Left colon (tissue), 2 donors: ENCODE results near the gene TBR1. TPM values are rescaled to one million over a fixed set of nuclear protein-coding genes. Genes with fewer than 3 reads are reported as not detected.
A peak's percentile ranks its signal among the peaks of the same experiment; 100 is the strongest.

Experiments
- ATAC-seq: fragments of 200-7000 bp; cut with Tn5 transposase; one replicate; pipeline ENCODE4 v1.9.1; 2020; ENCODE audit warnings: mild to moderate bottlenecking, moderate library complexity
- DNase-seq, 2 donors: peaks; one replicate each; pipeline ENCODE4 v3.0.0-alpha.2; 2020
- intact Hi-C, 2 donors: fragments of 100-400 bp; cut with DNase I in 1 of 2; cut with micrococcal nuclease in 1 of 2; formaldehyde crosslinking; loops; one replicate each; pipeline versions ENCODE4 v1.11.2 to v1.14.0; 2022; cut with DNase I, micrococcal nuclease
- long read RNA-seq: library from polyadenylated mRNA; unstranded; transcript quantifications from one replicate; pipeline ENCODE4 v2.0.0, GENCODE V29; 2021
- total RNA-seq, 2 donors: library from RNA; stranded (reverse); fragmentation: NEBNext Ultra II Directional; extraction: Animal tissue kit (Norgen Biotek cat#: 25700); gene quantifications; one replicate each; pipeline ENCODE4 v1.2.1, GENCODE V29; 2021
- donor health status: DM: no; HTN: no; CAD: no.
- donor health status: DM: yes; HTN: yes; CAD: no.

The TBR1 gene
- total RNA-seq = not detected
- long read RNA-seq = 0 reads

DNA sequence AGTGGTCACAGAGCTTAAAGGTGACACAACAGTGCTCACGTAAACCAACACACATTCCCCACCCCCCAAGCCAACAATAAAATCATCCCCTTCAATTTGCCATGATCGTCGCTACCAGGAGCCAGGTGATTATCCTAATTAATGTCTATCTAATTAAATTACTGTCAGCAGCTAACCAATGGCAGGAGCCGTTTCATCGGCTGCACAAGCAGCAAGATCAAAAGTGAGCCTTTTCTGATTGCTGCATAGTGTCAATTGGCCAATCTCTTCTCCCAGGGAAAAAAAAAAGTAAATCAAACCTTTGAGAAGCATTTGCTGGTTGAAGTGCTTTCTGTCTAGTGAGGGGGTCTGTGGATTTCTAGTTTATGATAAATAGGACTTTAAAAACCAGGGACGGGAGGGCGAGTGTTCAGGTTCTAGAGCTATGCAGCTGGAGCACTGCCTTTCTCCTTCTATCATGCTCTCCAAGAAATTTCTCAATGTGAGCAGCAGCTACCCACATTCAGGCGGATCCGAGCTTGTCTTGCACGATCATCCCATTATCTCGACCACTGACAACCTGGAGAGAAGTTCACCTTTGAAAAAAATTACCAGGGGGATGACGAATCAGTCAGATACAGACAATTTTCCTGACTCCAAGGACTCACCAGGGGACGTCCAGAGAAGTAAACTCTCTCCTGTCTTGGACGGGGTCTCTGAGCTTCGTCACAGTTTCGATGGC is at the start of gene TBR1:
TSS of gene TBR1 (plus strand) at position 311 of the 721 bp plus-strand sequence. CDS start at position 425, 114 bp downstream.
- intact Hi-C loops = no loop called here
- ATAC-seq = no peak
- DNase-seq = no peak

- DNase-seq (no peak), ATAC-seq (no peak)
- intact Hi-C loops = no loop called here
Measured at GRCh38 chr2:161367675-161368074, 48.4 kb upstream of the TBR1 start.

GRCh38 chr2:161369311-161369710 is 46.8 kb upstream of the TBR1 start:
- ATAC-seq (no peak), DNase-seq (no peak)
- intact Hi-C loops = no loop called here

DNA sequence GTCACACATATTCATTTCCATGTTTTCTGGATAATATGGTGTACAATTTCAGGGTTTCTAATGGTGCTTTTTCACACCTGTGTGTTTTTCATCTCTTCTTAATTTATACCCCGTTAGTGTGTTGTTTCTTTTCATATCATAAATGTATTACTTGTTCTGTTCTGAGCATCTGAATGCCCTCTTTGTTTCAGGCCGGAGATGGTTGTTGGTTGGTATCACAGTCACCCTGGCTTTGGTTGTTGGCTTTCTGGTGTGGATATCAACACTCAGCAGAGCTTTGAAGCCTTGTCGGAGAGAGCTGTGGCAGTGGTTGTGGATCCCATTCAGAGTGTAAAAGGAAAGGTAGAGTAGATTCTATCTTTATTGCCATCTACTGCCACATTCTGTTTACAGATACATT is 45.1 kb upstream of the TBR1 start:
- DNase-seq = no peak
- no peak for ATAC-seq

GRCh38 chr2:161371869-161372268 is 44.2 kb upstream of the TBR1 start:
- ATAC-seq (no peak), DNase-seq (no peak)
- intact Hi-C loops = no loop called here

More for the DNA sequence above, 45.1 kb upstream of the TBR1 start:
- intact Hi-C loops = no loop called here

DNA sequence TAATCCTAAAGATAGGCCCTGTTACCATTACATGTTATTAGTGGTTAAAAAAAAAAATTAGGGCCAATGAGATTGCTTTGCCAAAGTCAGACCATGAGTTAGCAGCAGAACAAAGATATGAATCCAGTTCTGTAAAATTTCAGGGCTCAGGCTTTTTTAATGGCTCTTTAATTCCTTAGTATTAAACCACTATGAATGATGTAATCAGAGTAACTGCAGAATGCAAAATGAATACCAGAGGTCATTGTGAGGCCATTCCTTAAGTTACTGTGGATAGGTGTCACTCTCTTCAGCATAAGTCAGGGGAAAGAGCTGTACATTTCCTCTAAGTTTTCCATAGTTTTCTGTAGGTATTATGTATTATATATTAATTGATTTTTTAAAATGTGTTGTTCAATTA is 42.2 kb upstream of the TBR1 start:
- intact Hi-C loops = no loop called here
- DNase-seq = no peak
- ATAC-seq = no peak

GRCh38 chr2:161374446-161374845 is 41.7 kb upstream of the TBR1 start:
- ATAC-seq = no peak
- no peak for DNase-seq
- intact Hi-C loops = no loop called here

- intact Hi-C loops = no loop called here
- no peak for ATAC-seq
Measured at GRCh38 chr2:161379740-161380139, 36.4 kb upstream of the TBR1 start.

GRCh38 chr2:161381546-161381945 is 34.6 kb upstream of the TBR1 start:
- intact Hi-C loops = no loop called here
- ATAC-seq (no peak), DNase-seq (no peak)

More at GRCh38 chr2:161379740-161380139, 36.4 kb upstream of the TBR1 start:
- DNase-seq = no peak

DNA sequence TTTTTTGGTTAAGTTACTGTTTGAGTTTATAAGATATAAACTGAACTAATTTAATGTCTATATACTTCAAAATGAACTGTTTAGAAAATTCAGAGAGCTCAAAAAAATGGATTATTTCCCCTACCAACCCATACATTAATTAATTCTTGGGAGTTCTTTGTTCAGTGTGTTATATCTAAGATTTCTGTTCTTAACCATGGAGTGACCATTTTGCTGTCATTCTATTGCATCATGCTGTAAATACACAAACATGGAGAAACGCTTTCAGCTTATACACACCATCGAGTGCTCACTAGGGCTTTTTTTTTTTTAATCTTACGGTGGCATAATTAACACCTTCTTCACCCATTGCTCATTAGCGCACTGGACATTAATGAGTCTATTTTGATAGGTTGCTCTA is 33.4 kb upstream of the TBR1 start:
- DNase-seq (no peak), ATAC-seq (no peak)
- intact Hi-C loops = no loop called here

DNA sequence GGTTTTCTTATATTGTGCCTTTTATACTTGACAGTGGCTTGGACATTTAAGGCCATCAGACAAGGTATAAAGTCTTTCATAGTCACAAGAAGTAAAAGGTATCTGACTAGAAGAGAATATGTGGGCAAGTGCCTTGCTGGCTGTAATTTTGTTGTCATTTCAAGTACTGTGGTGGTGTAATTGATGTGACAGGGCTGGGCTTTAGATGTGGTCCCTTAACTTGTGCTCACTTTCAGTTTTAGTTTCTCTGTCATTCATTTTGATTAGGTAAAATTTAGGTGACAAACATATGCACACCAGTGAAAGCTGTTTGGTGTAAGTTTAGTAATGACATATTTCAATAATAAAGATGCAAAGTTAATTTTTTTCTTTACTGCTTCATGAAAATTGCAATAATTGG is 31.2 kb upstream of the TBR1 start:
- ATAC-seq (no peak), DNase-seq (no peak)
- intact Hi-C loops = no loop called here

DNA sequence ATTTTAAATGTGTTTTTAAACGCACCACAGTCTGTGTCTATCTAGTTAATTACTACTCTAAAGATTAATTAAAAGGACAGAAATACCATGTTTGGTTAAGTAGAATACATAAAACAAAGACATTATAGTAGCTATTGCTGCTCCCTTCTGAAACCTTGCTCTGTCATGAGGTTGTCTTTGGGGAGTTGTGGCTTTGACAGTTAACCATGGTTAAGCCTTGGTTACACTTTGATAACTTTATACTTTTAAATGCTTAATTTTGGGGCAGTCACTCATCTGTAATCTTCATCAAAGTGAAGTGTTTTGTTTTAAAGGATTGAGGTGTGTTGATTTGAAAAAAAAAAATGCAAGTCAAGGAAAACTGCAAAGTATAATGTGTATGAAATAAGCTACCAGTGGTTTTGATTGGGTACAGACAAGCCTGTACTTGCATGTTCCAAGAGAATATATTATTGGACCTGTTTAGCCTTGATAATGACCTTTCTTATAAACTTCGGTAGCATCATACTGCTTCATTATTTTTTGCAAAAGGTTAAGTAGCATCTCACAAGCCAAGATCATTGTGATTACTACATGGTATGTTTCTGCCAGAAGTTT is 29.8 kb upstream of the TBR1 start:
- ATAC-seq (no peak), DNase-seq (no peak)
- intact Hi-C loops = no loop called here

DNA sequence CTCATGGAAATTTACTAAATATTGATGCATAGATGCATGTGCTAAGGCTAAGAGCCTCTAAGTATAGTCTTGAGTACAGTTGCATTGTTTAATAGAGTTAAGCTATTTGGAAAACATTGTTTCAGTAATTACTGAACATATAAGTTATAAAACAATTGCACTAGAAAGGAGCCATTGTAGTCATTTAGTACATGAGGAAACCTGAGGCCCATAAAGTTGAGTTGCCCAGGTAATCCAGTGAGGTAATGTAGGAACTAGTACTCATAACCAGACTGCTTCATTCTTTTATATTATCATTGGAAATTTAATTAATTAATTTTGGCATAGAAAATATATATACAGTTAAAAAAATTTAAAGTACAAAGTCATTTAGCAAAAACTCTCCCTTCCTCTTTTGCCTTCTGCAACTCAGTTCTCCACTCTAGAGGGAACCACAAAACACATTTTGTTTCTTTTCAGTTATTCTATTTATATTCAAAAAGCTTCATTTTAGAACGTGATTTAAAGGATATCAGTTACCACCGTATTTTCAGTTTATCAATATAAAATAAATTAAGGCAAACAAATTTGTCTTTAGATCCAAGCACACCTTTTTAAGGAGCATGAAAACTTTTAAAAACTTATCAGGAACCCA is 27.8 kb upstream of the TBR1 start:
- ATAC-seq = peak; percentile 79
- intact Hi-C loops = no loop called here
- DNase-seq = no peak

- intact Hi-C loops = no loop called here
Measured at GRCh38 chr2:161391737-161392506, 24.2 kb upstream of the TBR1 start.

GRCh38 chr2:161400076-161400475 is 16.0 kb upstream of the TBR1 start:
- intact Hi-C loops = no loop called here
- ATAC-seq = no peak

More at GRCh38 chr2:161391737-161392506, 24.2 kb upstream of the TBR1 start:
- no peak for ATAC-seq
- no peak for DNase-seq

DNA sequence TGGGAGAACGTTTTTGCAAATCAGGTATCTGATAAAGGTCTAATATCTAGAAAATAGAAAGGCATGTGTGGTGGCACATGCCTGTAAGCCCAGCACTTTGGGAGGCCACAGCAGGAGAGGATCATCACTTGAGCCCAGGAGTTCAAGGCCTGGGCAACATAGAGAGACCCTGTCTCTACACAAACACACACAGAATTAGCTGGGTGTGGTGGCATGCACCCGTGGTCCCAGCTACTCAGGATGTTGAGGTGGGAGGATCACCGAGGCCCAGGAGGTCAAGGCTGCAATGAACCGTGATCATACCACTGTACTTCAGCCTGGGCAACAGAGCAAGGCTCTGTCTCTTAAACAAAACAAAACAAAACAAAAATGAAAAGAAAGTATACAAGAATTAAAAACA is 13.8 kb upstream of the TBR1 start:
- intact Hi-C loops = no loop called here
- ATAC-seq (no peak), DNase-seq (no peak)

More at GRCh38 chr2:161400076-161400475, 16.0 kb upstream of the TBR1 start:
- no peak for DNase-seq

DNA sequence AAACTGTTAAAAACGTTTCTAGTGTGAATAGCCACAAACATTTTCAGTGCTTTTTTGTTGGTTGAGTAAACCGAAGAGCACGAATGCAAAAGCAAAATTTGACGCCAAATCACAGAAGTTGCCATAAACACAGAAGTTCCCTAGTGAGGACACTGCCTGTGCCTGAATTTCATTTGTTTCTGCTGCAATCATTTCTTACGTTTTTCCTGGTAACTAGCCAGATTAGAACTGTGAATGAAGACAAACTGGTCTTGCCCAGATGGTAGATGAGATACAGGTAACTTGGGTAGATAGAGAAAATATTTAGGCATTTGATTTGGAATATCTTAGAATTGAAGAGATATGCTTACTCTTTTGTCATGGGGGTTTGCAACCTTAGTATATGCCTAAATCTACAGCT is 9.8 kb upstream of the TBR1 start:
- DNase-seq (no peak), ATAC-seq (no peak)
- intact Hi-C loops = no loop called here

DNA sequence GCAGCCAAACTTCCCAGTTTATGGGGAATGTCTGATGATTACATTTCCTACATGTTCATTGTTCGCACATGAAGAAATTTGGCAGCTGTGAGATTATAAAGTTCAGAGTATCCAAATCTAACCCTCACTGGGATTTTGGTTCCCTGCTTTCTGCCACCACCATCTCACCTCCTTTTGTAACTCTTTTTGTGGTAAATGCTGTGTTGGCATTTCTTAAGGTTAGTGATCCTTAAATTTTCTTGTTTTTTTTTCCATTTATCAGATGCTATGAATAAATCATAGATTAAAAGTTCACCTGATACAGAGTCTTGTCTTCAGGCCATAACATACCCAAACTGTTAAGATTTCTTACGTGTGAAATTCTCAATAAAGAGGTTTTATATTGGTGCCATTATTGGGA is 8.5 kb upstream of the TBR1 start:
- ATAC-seq = no peak
- no peak for DNase-seq
- intact Hi-C loops = no loop called here

GRCh38 chr2:161409308-161409907 is 6.7 kb upstream of the TBR1 start:
- intact Hi-C loops = no loop called here
- DNase-seq (no peak), ATAC-seq (peak; percentile 77)
